ENCODE data around the gene QARS1. TPM values are rescaled to one million over a fixed set of nuclear protein-coding genes. Genes with fewer than 3 reads are reported as not detected.

Gene QARS1
- total and polyA plus RNA-seq, 3 donors from 2014 or later, result 175 to 246 (median 198) TPM

GRCh38 chr3:49081429-49081828, 23.1 kb downstream of the QARS1 start:
- Histone ChIP-seq H3K4me1 (no peaks in the 10 kb centered on the region), H3K36me3 (ENCODE audit: low read depth, missing control alignments) (no peaks in the 10 kb centered on the region), H3K9me3 (no peaks in the 10 kb centered on the region), H3K4me3 (no peak overlapping the region), H3K27me3 (no peaks in the 10 kb centered on the region), H3K27ac (no peak overlapping the region)
- intact Hi-C loops (cut with DNase I; ENCODE audit: low total_unique reads), result no loop called here
- no peak for DNase-seq
- TF ChIP-seq POLR2A (IDR thresholded peaks at IDR 0.05) (no peak), CTCF (IDR thresholded peaks at IDR 0.05) (no peak)
- 91 to 96% methylated on average over 8 of the region's 8 CpGs for WGBS, 2 donors

GRCh38 chr3:49079270-49079669, 25.3 kb downstream of the QARS1 start:
- H3K36me3 ChIP-seq (ENCODE audit: low read depth, missing control alignments), result no peaks in the 10 kb centered on the region
- H3K27me3 ChIP-seq, result no peaks in the 10 kb centered on the region
- H3K27ac ChIP-seq, result no peak overlapping the region
- H3K9me3 ChIP-seq, result no peaks in the 10 kb centered on the region
- TF ChIP-seq POLR2A (IDR thresholded peaks at IDR 0.05) (no peak), CTCF (IDR thresholded peaks at IDR 0.05) (no peak)
- DNase-seq, result no peak
- 69 to 82% methylated on average over 2 of the region's 2 CpGs for WGBS, 2 donors
- intact Hi-C loops (cut with DNase I; ENCODE audit: low total_unique reads), result no loop called here
- no peaks in the 10 kb centered on the region for H3K4me1 ChIP-seq
- no peak overlapping the region for H3K4me3 ChIP-seq

GRCh38 chr3:49076646-49077045, 27.9 kb downstream of the QARS1 start:
- WGBS, 2 donors, result 78 to 87% methylated on average over 4 of the region's 4 CpGs

GRCh38 chr3:49076116-49076515, 28.4 kb downstream of the QARS1 start:
- Histone ChIP-seq H3K4me1 (no peaks in the 10 kb centered on the region), H3K4me3 (no peak overlapping the region), H3K27ac (no peak overlapping the region), H3K9me3 (no peaks in the 10 kb centered on the region), H3K27me3 (no peaks in the 10 kb centered on the region), H3K36me3 (ENCODE audit: low read depth, missing control alignments) (no peaks in the 10 kb centered on the region)
- TF ChIP-seq CTCF (IDR thresholded peaks at IDR 0.05), result no peak
- no peak for TF ChIP-seq POLR2A (IDR thresholded peaks at IDR 0.05)
- 91 to 95% methylated on average over 13 of the region's 13 CpGs for WGBS, 2 donors
- DNase-seq, result no peak
- intact Hi-C loops (cut with DNase I; ENCODE audit: low total_unique reads), result no loop called here

More at GRCh38 chr3:49076646-49077045, 27.9 kb downstream of the QARS1 start:
- H3K27ac ChIP-seq, result no peak overlapping the region
- no peaks in the 10 kb centered on the region for H3K9me3 ChIP-seq
- no peaks in the 10 kb centered on the region for H3K27me3 ChIP-seq
- H3K4me1 ChIP-seq, result no peaks in the 10 kb centered on the region
- DNase-seq, result no peak
- intact Hi-C loops (cut with DNase I; ENCODE audit: low total_unique reads), result no loop called here
- no peak for TF ChIP-seq POLR2A (IDR thresholded peaks at IDR 0.05)
- no peak for TF ChIP-seq CTCF (IDR thresholded peaks at IDR 0.05)
- H3K4me3 ChIP-seq, result no peak overlapping the region
- no peaks in the 10 kb centered on the region for H3K36me3 ChIP-seq (ENCODE audit: low read depth, missing control alignments)

GRCh38 chr3:49058011-49058410, 46.5 kb downstream of the QARS1 start:
- H3K9me3 ChIP-seq, result no peaks in the 10 kb centered on the region
- H3K27ac ChIP-seq, result no peak overlapping the region
- no peaks in the 10 kb centered on the region for H3K36me3 ChIP-seq (ENCODE audit: low read depth, missing control alignments)
- TF ChIP-seq CTCF (IDR thresholded peaks at IDR 0.05) (no peak), POLR2A (IDR thresholded peaks at IDR 0.05) (no peak)
- 92 to 97% methylated on average over 6 to 7 of the region's 7 CpGs for WGBS, 2 donors
- H3K4me3 ChIP-seq, result no peak overlapping the region
- H3K27me3 ChIP-seq, result no peaks in the 10 kb centered on the region
- H3K4me1 ChIP-seq, result no peaks in the 10 kb centered on the region
- intact Hi-C loops (cut with DNase I; ENCODE audit: low total_unique reads), result no loop called here
- DNase-seq, result no peak

All from testis (tissue), 3 donors.